Stimulated activated CD8-positive, alpha-beta memory T cell treated with anti-CD3 and anti-CD28 coated beads, Interleukin-12 subunit alpha, Interleukin-12 subunit beta, amount 100 ng/mL, for 24 hours (primary cell): ENCODE results near the gene TLR1.
"Not testable (repeated sequence)": the region's sequence is repeated elsewhere in the genome, so short reads cannot be mapped to it uniquely, and the experiment has no call there.

ENCODE experiments used
- DNase-seq: peaks from one replicate; pipeline ENCODE4 v3.0.0-alpha.2; 2020; ENCODE audit errors: extremely low read depth

The TLR1 gene

GRCh38 chr4:38807462-38807861 lies 2.9 kb upstream of the TLR1 start:
- DNase-seq: not testable (repeated sequence)

- DNase-seq: not testable (repeated sequence)
Measured at GRCh38 chr4:38806251-38806650, 1.7 kb upstream of the TLR1 start.

GRCh38 chr4:38805530-38806145 lies 1.0 kb upstream of the TLR1 start:
- no peak for DNase-seq

- no peak for DNase-seq
Measured at GRCh38 chr4:38803833-38804653, 548 bp downstream of the TLR1 start.

- no peak for DNase-seq
Measured at GRCh38 chr4:38802561-38803355, 1.8 kb downstream of the TLR1 start.

- DNase-seq: no peak
Measured at GRCh38 chr4:38800961-38801450, 3.6 kb downstream of the TLR1 start.

GRCh38 chr4:38800366-38800765 lies 4.2 kb downstream of the TLR1 start:
- DNase-seq: no peak

GRCh38 chr4:38795087-38795486 lies 9.5 kb downstream of the TLR1 start:
- DNase-seq: no peak

GRCh38 chr4:38794051-38794450 lies 10.5 kb downstream of the TLR1 start:
- no peak for DNase-seq

- DNase-seq: no peak
Measured at GRCh38 chr4:38791010-38791409, 13.6 kb downstream of the TLR1 start.

- DNase-seq: no peak
Measured at GRCh38 chr4:38788317-38788716, 16.3 kb downstream of the TLR1 start.

- DNase-seq: no peak
Measured at GRCh38 chr4:38787693-38788092, 16.9 kb downstream of the TLR1 start.

GRCh38 chr4:38785901-38786402 lies 18.6 kb downstream of the TLR1 start:
- no peak for DNase-seq

- no peak for DNase-seq
Measured at GRCh38 chr4:38785041-38785790, 19.4 kb downstream of the TLR1 start.

GRCh38 chr4:38784141-38784540 lies 20.4 kb downstream of the TLR1 start:
- no peak for DNase-seq

- no peak for DNase-seq
Measured at GRCh38 chr4:38783109-38783460, 21.5 kb downstream of the TLR1 start.

GRCh38 chr4:38782452-38783108 lies 22.0 kb downstream of the TLR1 start, which contains the start of gene TLR10:
TLR10 (minus strand) TSS chr4:38782990; CDS start chr4:38775590, 7,400 bp downstream.
- DNase-seq: no peak

GRCh38 chr4:38781854-38782261 lies 22.7 kb downstream of the TLR1 start:
- DNase-seq: no peak

GRCh38 chr4:38780833-38781484 lies 23.6 kb downstream of the TLR1 start:
- DNase-seq: no peak

GRCh38 chr4:38779790-38780189 lies 24.8 kb downstream of the TLR1 start:
- DNase-seq: no peak
